HEK293T (cell line): ENCODE results near the gene ARL4D.

Experiments
- ELF4 ChIP-seq: fragments of 450-650 bp; IDR thresholded peaks from 2 replicates; pipeline ENCODE4 v1.6.1; 2017; ENCODE audit warnings: antibody characterized with exemption
- FOXA1 ChIP-seq: fragments of 450-650 bp; IDR thresholded peaks from 2 replicates; pipeline ENCODE4 v1.6.1; 2016; ENCODE audit warnings: mild to moderate bottlenecking
- FOXK2 ChIP-seq: fragments of 450-650 bp; IDR thresholded peaks from 2 replicates; pipeline ENCODE4 v1.6.1; 2016; ENCODE audit warnings: mild to moderate bottlenecking

GRCh38 chr17:43438626-43439025 is 39.8 kb downstream of the ARL4D start:
- TF ChIP-seq FOXA1 (no peak), FOXK2 (no peak), ELF4 (no peak)
